WTC11 (cell line): ENCODE data around the gene KCNIP3. TPM values are rescaled to one million over a fixed set of nuclear protein-coding genes. Genes with fewer than 3 reads are reported as not detected.

ENCODE experiments used
- ATAC-seq: fragments of 200-7000 bp; cut with Tn5 transposase; 2 replicates; pipeline ENCODE4 v1.10.0; 2021; ENCODE audit warnings: mild to moderate bottlenecking, moderate library complexity
- CTCF ChIA-PET: fragments of 300-600 bp; sonication (Branson Sonifier 250); formaldehyde crosslinking; loops from one replicate; lab custom pipeline; 2021; ENCODE audit warnings: antibody characterized with exemption; lab: Charles Lee
- POLR2A ChIA-PET: fragments of 350-600 bp; sonication (Branson Sonifier 250); formaldehyde crosslinking; loops from one replicate; lab custom pipeline; 2021; ENCODE audit warnings: antibody characterized with exemption; lab: Charles Lee
- DNase-seq: peaks from one replicate; pipeline ENCODE4 v3.0.0; 2021; ENCODE audit warnings: low spot score
- H3K27ac Mint-ChIP-seq: 2 replicates; pipeline ENCODE4 v1.8.0; 2021; ENCODE audit warnings: mixed read lengths
- H3K27me3 Mint-ChIP-seq: 2 replicates; pipeline ENCODE4 v1.8.0; 2021; ENCODE audit warnings: low read depth, mild to moderate bottlenecking, moderate library complexity, mixed read lengths
- H3K36me3 Mint-ChIP-seq: 2 replicates; pipeline ENCODE4 v1.8.0; 2021; ENCODE audit warnings: mixed read lengths
- H3K4me1 Mint-ChIP-seq: 2 replicates; pipeline ENCODE4 v1.8.0; 2022; ENCODE audit warnings: mixed read lengths
- H3K4me3 Mint-ChIP-seq: 2 replicates; pipeline ENCODE4 v1.8.0; 2021; ENCODE audit warnings: mild to moderate bottlenecking, moderate library complexity, mixed read lengths
- H3K9me3 Mint-ChIP-seq: 2 replicates; pipeline ENCODE4 v1.8.0; 2021; ENCODE audit warnings: mixed read lengths
- CREB1 ChIP-seq: sonication (generic); formaldehyde crosslinking; IDR thresholded peaks from 2 replicates; pipeline ENCODE4 v1.8.0; 2023; ENCODE audit warnings: mild to moderate bottlenecking, missing genetic modification reagents
- OVOL2 ChIP-seq: fragments of 250-450 bp; sonication (Bioruptor Pico); IDR thresholded peaks from 2 replicates; pipeline ENCODE4 v1.9.0; 2021; ENCODE audit warnings: mild to moderate bottlenecking, borderline replicate concordance
- RORB ChIP-seq: fragments of 250-450 bp; sonication (Bioruptor Pico); IDR thresholded peaks from 2 replicates; pipeline ENCODE4 v1.9.0; 2021; ENCODE audit warnings: mild to moderate bottlenecking
- SOX15 ChIP-seq: fragments of 250-450 bp; sonication (Bioruptor Pico); IDR thresholded peaks from 2 replicates; pipeline ENCODE4 v1.9.0; 2021; ENCODE audit warnings: mild to moderate bottlenecking
- SP1 ChIP-seq: sonication (generic); formaldehyde crosslinking; conservative IDR thresholded peaks from 2 replicates; pipeline ENCODE4 v1.8.1; 2022; ENCODE audit warnings: missing genetic modification reagents
- TEAD1 ChIP-seq: sonication (generic); formaldehyde crosslinking; IDR thresholded peaks from 2 replicates; pipeline ENCODE4 v1.8.0; 2022; ENCODE audit warnings: mild to moderate bottlenecking, missing genetic modification reagents
- ZNF121 ChIP-seq: sonication (generic); formaldehyde crosslinking; IDR thresholded peaks from 2 replicates; pipeline ENCODE4 v1.8.0; 2023; ENCODE audit warnings: missing genetic modification reagents
- ZNF232 ChIP-seq: sonication (generic); formaldehyde crosslinking; IDR thresholded peaks from 2 replicates; pipeline ENCODE4 v1.8.0; 2022; ENCODE audit warnings: mild to moderate bottlenecking, missing genetic modification reagents
- ZNF416 ChIP-seq: fragments of 250-450 bp; sonication (Bioruptor Pico); IDR thresholded peaks from 2 replicates; pipeline ENCODE4 v1.9.0; 2021; ENCODE audit warnings: mild to moderate bottlenecking, inconsistent platforms
- ZNF671 ChIP-seq: fragments of 250-450 bp; sonication (Bioruptor Pico); IDR thresholded peaks from 2 replicates; pipeline ENCODE4 v1.8.0; 2021; ENCODE audit warnings: mild to moderate bottlenecking
- total RNA-seq: library from RNA; stranded (reverse); gene quantifications from 3 replicates; pipeline ENCODE4 v1.2.3, GENCODE V29; 2021
- TF ChIP-seq, protein P1 (sequence below): fragments of 250-450 bp; sonication (Bioruptor Pico); IDR thresholded peaks from 2 replicates; pipeline ENCODE4 v2.1.2; 2022; ENCODE audit warnings: mild to moderate bottlenecking, moderate library complexity
- TF ChIP-seq, protein P2 (sequence below): fragments of 250-450 bp; sonication (Bioruptor Pico); conservative IDR thresholded peaks from 2 replicates; pipeline ENCODE4 v1.9.0; 2021; ENCODE audit warnings: mild to moderate bottlenecking
- TF ChIP-seq, protein P3 (sequence below): sonication (generic); formaldehyde crosslinking; IDR thresholded peaks from 2 replicates; pipeline ENCODE4 v1.8.1; 2022; ENCODE audit warnings: mild to moderate bottlenecking, missing genetic modification reagents, moderate library complexity, borderline replicate concordance
- TF ChIP-seq, protein P4 (sequence below): sonication (generic); formaldehyde crosslinking; conservative IDR thresholded peaks from 2 replicates; pipeline ENCODE4 v1.8.1; 2023; ENCODE audit warnings: mild to moderate bottlenecking, low read depth, missing genetic modification reagents, moderate library complexity
- TF ChIP-seq, protein P5 (sequence below): sonication (generic); formaldehyde crosslinking; IDR thresholded peaks from 2 replicates; pipeline ENCODE4 v1.8.0; 2023; ENCODE audit warnings: mild to moderate bottlenecking, missing genetic modification reagents
- TF ChIP-seq, protein P6 (sequence below): sonication (generic); formaldehyde crosslinking; IDR thresholded peaks from 2 replicates; pipeline ENCODE4 v1.8.0; 2022; ENCODE audit warnings: mild to moderate bottlenecking, missing genetic modification reagents
- TF ChIP-seq, protein P7 (sequence below): fragments of 250-450 bp; sonication (Bioruptor Pico); IDR thresholded peaks from 2 replicates; pipeline ENCODE4 v1.9.0; 2021; ENCODE audit warnings: moderate library complexity, mild to moderate bottlenecking, inconsistent platforms, borderline replicate concordance

KCNIP3 gene
- total RNA-seq, 1 experiment from 2014 or later: 2.1 TPM

DNA sequence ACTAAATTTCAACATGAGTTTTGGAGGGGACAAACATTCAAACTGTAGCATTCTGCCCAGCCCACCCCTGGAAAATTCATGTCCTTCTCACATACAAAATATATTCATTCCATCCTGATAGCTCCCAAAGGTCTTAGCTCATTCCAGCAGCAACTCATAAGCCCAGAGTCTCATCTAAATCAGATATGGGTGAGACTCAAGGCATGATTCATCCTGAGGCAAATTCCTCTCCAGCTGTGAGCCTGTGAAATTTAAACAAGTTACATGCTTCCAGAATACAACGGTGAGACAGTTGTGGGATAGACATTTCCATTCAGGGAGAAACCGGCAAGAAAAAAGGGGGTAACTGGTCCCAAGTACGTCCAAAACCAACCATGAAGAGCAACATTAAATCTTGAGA, 61.9 kb downstream of the KCNIP3 start (continued):
- TF ChIP-seq, protein P1, sequence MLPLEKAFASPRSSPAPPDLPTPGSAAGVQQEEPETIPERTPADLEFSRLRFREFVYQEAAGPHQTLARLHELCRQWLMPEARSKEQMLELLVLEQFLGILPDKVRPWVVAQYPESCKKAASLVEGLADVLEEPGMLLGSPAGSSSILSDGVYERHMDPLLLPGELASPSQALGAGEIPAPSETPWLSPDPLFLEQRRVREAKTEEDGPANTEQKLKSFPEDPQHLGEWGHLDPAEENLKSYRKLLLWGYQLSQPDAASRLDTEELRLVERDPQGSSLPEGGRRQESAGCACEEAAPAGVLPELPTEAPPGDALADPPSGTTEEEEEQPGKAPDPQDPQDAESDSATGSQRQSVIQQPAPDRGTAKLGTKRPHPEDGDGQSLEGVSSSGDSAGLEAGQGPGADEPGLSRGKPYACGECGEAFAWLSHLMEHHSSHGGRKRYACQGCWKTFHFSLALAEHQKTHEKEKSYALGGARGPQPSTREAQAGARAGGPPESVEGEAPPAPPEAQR (CRISPR knock-in tag): no peak

DNA sequence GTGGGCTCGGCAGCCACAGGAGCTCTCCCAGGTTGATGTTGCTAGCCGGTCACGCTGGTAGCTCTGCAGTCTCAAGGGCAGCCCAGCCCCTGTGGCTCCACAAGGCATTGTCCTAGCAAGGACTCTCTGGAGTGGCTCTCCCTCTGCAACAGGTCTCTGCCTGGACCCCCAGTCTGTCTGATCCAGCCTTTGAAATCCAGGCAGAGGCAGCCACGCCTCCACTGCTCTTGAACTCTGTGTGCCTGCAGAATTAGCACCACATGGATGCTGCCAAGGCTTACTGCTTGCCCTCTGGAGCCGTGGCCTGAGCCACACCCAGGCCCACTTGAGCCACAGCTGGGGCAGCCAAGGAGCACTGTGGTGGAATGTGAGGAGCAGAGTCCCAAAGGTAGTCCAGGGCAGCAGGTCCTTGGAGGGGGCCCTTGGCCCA, 62.4 kb downstream of the KCNIP3 start:
- no peak overlapping the region for H3K4me3 Mint-ChIP-seq
- CTCF ChIA-PET: interaction anchor here (0.9 to 1.3 kb wide), 2 partner anchors 14 to 20 kb away, joined by 3 read pairs; no protein-coding TSS in a partner anchor
- DNase-seq (no peak), ATAC-seq (no peak)
- TF ChIP-seq ZNF232 (CRISPR knock-in tag): no peak
- TF ChIP-seq, protein P2, sequence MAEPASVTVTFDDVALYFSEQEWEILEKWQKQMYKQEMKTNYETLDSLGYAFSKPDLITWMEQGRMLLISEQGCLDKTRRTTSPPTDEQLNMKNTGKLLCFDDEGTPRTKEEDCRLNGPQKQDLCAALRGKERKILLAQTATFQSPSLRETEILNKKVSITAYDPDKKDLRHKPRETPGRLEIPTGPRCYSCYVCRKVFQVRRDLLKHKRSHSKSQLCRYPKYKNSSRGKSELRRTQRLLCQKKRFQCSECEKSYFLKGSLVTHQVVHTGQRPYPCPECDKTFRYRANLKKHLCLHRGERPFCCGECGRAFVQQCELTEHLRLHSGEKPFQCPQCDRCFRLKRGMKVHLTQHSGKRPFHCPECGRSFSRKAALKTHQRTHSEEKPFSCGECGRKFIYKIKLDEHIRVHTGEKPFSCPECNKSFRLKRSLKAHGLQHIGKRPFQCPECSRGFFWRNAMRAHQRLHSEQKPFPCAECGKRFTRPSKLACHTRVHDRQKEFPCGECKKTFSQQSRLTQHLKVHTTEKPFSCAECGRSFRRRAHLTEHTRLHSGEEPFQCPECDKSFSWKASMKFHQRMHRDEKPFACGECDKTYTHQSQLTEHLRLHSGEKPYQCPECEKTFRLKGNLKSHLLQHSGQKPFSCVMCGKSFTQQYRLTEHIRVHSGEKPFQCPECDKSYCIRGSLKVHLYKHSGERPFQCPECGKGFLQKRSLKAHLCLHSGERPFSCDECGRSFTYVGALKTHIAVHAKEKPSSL (CRISPR knock-in tag): no peak
- no peak for TF ChIP-seq RORB (CRISPR knock-in tag)
- no peak for TF ChIP-seq ZNF121 (CRISPR knock-in tag)
- TF ChIP-seq, protein P3, sequence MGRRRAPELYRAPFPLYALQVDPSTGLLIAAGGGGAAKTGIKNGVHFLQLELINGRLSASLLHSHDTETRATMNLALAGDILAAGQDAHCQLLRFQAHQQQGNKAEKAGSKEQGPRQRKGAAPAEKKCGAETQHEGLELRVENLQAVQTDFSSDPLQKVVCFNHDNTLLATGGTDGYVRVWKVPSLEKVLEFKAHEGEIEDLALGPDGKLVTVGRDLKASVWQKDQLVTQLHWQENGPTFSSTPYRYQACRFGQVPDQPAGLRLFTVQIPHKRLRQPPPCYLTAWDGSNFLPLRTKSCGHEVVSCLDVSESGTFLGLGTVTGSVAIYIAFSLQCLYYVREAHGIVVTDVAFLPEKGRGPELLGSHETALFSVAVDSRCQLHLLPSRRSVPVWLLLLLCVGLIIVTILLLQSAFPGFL (CRISPR knock-in tag): no peak
- TF ChIP-seq SP1 (CRISPR knock-in tag): no peak
- no peak for TF ChIP-seq TEAD1 (CRISPR knock-in tag)
- no peak for TF ChIP-seq OVOL2 (CRISPR knock-in tag)
- TF ChIP-seq SOX15 (CRISPR knock-in tag): no peak
- TF ChIP-seq, protein P4, sequence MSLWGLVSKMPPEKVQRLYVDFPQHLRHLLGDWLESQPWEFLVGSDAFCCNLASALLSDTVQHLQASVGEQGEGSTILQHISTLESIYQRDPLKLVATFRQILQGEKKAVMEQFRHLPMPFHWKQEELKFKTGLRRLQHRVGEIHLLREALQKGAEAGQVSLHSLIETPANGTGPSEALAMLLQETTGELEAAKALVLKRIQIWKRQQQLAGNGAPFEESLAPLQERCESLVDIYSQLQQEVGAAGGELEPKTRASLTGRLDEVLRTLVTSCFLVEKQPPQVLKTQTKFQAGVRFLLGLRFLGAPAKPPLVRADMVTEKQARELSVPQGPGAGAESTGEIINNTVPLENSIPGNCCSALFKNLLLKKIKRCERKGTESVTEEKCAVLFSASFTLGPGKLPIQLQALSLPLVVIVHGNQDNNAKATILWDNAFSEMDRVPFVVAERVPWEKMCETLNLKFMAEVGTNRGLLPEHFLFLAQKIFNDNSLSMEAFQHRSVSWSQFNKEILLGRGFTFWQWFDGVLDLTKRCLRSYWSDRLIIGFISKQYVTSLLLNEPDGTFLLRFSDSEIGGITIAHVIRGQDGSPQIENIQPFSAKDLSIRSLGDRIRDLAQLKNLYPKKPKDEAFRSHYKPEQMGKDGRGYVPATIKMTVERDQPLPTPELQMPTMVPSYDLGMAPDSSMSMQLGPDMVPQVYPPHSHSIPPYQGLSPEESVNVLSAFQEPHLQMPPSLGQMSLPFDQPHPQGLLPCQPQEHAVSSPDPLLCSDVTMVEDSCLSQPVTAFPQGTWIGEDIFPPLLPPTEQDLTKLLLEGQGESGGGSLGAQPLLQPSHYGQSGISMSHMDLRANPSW (CRISPR knock-in tag): no peak
- H3K27me3 Mint-ChIP-seq: peaks cover 4% of the 10 kb centered on the region; the same call in 1 of the 2 replicates
- H3K9me3 Mint-ChIP-seq: peaks cover 10% of the 10 kb centered on the region; the same call in 1 of the 2 replicates
- H3K4me1 Mint-ChIP-seq: no peaks in the 10 kb centered on the region
- no peaks in the 10 kb centered on the region for H3K36me3 Mint-ChIP-seq
- no peak overlapping the region for H3K27ac Mint-ChIP-seq
- POLR2A ChIA-PET: no interaction called here

DNA sequence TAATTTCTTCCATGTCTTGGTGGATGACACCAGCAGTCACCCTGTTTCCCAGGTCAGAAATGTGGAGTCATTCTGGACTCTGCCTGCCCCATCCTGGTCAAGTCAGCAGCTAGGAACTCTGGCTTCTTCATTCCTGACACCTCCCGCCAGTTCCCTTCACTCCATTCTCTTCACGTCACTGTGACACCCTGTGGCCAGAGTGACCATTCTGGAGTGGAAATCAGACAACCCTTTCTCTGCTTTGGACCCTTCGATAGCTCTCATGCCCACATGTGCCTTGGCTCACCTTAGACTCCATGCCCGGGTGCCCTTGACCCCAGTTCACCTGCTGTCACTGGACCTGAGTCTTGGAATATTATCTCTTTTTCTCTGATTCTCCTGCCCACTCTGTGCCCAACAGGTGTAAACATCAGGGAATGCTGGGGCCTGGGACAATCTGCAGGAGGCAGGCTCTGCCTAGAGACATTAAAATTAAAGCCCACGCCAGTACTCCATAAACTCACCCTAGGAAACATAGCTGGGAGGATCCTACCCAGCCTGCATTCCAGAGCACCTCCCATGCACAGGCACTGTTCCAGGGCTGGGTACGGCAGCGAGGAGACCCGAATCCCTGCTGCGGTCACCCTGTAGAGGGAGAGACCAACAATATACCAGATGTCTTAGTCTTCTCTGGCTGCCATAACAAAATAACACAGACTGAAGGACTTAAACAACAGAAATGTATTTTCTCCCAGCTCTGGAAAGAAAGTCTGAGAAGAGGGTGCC, 64.3 kb downstream of the KCNIP3 start:
- no peaks in the 10 kb centered on the region for H3K4me1 Mint-ChIP-seq
- H3K27ac Mint-ChIP-seq: no peak overlapping the region
- ChIA-PET CTCF (interaction anchor here (0.8 to 1.6 kb wide), 2 partner anchors 16 to 28 kb away, joined by 3 to 6 read pairs; no protein-coding TSS in a partner anchor), POLR2A (no interaction called here)
- ATAC-seq: no peak
- H3K9me3 Mint-ChIP-seq: peaks cover 3% of the 10 kb centered on the region; the same call in 1 of the 2 replicates
- DNase-seq: no peak
- H3K27me3 Mint-ChIP-seq: no peaks in the 10 kb centered on the region; the same call in none of the 2 replicates
- H3K36me3 Mint-ChIP-seq: no peaks in the 10 kb centered on the region
- no peak overlapping the region for H3K4me3 Mint-ChIP-seq
- TF ChIP-seq ZNF671 (CRISPR knock-in tag): no peak
- TF ChIP-seq, protein P5, sequence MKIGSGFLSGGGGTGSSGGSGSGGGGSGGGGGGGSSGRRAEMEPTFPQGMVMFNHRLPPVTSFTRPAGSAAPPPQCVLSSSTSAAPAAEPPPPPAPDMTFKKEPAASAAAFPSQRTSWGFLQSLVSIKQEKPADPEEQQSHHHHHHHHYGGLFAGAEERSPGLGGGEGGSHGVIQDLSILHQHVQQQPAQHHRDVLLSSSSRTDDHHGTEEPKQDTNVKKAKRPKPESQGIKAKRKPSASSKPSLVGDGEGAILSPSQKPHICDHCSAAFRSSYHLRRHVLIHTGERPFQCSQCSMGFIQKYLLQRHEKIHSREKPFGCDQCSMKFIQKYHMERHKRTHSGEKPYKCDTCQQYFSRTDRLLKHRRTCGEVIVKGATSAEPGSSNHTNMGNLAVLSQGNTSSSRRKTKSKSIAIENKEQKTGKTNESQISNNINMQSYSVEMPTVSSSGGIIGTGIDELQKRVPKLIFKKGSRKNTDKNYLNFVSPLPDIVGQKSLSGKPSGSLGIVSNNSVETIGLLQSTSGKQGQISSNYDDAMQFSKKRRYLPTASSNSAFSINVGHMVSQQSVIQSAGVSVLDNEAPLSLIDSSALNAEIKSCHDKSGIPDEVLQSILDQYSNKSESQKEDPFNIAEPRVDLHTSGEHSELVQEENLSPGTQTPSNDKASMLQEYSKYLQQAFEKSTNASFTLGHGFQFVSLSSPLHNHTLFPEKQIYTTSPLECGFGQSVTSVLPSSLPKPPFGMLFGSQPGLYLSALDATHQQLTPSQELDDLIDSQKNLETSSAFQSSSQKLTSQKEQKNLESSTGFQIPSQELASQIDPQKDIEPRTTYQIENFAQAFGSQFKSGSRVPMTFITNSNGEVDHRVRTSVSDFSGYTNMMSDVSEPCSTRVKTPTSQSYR (CRISPR knock-in tag): no peak
- TF ChIP-seq, protein P6, sequence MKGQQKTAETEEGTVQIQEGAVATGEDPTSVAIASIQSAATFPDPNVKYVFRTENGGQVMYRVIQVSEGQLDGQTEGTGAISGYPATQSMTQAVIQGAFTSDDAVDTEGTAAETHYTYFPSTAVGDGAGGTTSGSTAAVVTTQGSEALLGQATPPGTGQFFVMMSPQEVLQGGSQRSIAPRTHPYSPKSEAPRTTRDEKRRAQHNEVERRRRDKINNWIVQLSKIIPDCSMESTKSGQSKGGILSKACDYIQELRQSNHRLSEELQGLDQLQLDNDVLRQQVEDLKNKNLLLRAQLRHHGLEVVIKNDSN (CRISPR knock-in tag): no peak
- TF ChIP-seq, protein P7, sequence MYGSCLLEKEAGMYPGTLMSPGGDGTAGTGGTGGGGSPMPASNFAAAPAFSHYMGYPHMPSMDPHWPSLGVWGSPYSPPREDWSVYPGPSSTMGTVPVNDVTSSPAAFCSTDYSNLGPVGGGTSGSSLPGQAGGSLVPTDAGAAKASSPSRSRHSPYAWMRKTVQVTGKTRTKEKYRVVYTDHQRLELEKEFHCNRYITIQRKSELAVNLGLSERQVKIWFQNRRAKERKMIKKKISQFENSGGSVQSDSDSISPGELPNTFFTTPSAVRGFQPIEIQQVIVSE (CRISPR knock-in tag): no peak
- TF ChIP-seq CREB1 (CRISPR knock-in tag): no peak
- TF ChIP-seq ZNF416 (CRISPR knock-in tag): no peak
- no peak for TF ChIP-seq RORB (CRISPR knock-in tag)
